RPMI7951 (cell line): ENCODE measurements around the gene AMY1B. TPM values are rescaled to one million over a fixed set of nuclear protein-coding genes. Genes with fewer than 3 reads are reported as not detected.
"Not testable (repeated sequence)": the region's sequence is repeated elsewhere in the genome, so short reads cannot be mapped to it uniquely, and the experiment has no call there.

Experiments
- DNase-seq: peaks from one replicate; pipeline ENCODE4 v3.0.0-alpha.2; 2012; ENCODE audit warnings: low read depth
- total RNA-seq: library from RNA; depleted of rRNA; stranded (reverse); fragments of >200 nt; shearing (Covaris generic); gene quantifications from 2 replicates; pipeline ENCODE4 v1.2.3, GENCODE V29; 2014; rRNA removed

Gene AMY1B
- not detected in 2 replicates for total RNA-seq

- DNase-seq = not testable (repeated sequence)
Measured at GRCh38 chr1:103696110-103696509, at the start of gene AMY1B. AMY1B (minus strand) TSS chr1:103696210; CDS start chr1:103695639, 571 bp downstream.

DNA sequence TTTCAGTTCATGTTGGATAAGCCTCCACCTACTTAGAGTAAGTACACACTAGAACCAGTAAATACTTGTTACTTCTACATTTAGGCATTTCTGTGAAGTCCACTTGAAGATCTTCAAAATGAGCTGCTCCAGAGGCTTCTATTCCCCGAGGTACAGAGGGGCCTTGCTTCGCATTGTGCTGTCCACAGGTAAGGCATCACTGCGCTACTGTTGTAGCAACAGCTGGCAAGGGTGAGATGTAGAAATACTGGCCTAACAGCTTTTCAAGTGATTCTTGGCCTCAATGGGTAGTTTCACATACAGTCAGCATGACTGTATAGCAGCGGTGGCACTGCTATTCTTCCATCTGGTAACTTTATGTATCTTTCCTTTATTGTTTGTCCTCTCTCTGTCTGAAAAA lies 49.0 kb upstream of the AMY1B start:
- DNase-seq = not testable (repeated sequence)

GRCh38 chr1:103744449-103744848 lies 48.4 kb upstream of the AMY1B start:
- DNase-seq = not testable (repeated sequence)

DNA sequence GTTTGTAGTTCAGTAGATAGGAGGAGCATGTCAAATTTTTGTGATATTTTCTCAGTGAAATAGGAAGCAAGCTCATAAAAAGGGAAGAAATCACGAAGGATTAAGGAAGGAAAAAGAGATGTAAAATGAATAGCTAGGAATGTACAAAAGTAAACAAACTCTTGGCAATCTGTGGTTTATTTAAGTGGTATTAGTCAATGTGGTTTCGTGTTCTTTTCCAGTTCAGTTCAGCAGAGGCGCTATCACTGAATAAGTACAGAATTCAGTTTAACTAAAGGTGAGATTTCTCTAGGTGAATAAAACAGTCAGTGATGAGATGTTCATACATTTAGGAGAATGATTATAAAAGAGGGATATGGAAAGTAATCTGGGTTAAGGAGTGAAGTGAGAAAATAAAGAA lies 42.0 kb upstream of the AMY1B start:
- DNase-seq = not testable (repeated sequence)

GRCh38 chr1:103735334-103735733 lies 39.3 kb upstream of the AMY1B start:
- not testable (repeated sequence) for DNase-seq

DNA sequence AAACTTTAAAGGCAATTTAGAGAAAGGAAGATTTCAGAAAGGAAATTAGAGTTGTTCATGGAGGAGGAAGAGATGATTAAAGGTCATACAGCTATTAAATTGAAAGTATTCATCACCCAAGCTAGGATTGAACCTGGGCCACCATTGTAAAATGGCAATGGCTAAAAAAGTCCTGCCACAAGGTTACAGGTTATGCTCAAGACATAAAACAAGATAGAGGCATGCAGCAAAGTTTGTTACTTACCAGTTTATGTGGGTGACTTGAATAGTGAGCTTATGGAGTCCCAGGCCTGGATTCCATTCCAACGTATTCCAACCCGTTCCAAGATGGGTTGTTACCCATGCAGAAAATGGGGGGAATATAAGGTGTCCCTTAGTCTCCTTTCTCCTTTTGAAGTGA lies 25.5 kb upstream of the AMY1B start:
- DNase-seq = not testable (repeated sequence)

GRCh38 chr1:103717404-103717803 lies 21.4 kb upstream of the AMY1B start:
- DNase-seq = not testable (repeated sequence)

DNA sequence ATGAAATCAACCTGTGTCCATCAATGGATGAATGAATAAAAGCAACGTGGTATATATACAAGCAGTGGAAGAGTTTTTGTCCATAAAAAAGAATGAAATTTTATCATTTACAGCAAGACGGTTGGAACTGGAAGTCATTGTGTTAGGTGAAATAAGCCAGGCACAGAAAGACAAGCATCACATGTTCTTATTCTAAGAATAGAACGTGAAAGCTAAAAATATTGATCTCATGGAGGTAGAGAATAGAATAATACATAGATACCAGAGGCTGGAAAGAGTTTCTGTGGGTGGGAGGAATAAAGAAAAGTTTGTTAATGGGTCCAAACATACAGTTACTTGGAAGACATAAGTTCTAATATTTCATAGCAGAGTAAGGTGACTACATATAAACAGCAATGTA lies 14.4 kb upstream of the AMY1B start:
- not testable (repeated sequence) for DNase-seq

GRCh38 chr1:103707670-103708069 lies 11.7 kb upstream of the AMY1B start:
- not testable (repeated sequence) for DNase-seq

DNA sequence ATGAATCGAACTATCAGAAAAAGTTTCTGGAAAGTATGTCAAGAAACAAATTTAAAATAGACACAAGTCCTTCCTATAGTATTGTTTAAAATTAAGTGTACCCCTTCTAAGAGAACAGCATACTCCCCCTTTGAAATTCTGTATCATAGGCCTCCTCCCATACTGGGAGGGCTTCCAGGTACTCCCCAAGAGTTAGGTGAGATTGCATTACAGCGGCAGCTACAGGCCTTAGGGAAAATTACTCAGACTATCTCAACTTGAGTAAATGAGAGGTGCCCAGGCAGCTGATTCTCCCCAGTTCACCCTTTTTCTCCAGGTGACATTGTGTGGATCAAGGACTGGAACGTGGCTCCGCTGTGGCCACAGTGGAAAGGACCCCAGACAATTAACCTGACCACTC lies 5.2 kb upstream of the AMY1B start:
- DNase-seq = not testable (repeated sequence)

GRCh38 chr1:103700669-103701068 lies 4.7 kb upstream of the AMY1B start:
- not testable (repeated sequence) for DNase-seq

GRCh38 chr1:103697430-103697829 lies 1.4 kb upstream of the AMY1B start:
- DNase-seq = not testable (repeated sequence)

- not testable (repeated sequence) for DNase-seq
Measured at GRCh38 chr1:103676335-103676734, 19.7 kb downstream of the AMY1B start.

DNA sequence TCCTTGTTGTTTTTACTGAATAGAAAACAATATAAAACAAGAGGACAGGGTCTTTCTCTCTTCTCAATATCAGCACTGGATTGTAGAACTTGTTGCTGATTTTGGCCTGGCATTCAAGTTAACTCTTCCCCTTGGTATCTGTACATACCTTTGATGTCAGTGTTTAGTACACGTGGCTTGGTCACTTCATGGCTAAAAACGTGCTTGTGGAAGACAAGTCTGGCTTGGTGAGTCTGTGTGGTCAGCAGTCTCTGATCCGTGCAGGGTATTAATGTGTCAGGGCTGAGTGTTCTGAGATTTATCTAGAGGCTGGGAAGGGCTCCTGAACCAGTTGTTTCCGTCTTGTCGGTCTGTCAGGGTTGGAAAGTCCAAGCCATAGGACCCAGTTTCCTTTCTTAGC lies 40.5 kb downstream of the AMY1B start, which contains the start of gene AMY1A:
Gene AMY1A, plus strand, starts transcription at position 301 of the 400 bp plus-strand sequence. CDS start 571 bp downstream, outside the sequence.
- not testable (repeated sequence) for DNase-seq

GRCh38 chr1:103654133-103654532 lies 41.9 kb downstream of the AMY1B start:
- DNase-seq = not testable (repeated sequence)

- DNase-seq = not testable (repeated sequence)
Measured at GRCh38 chr1:103650889-103651288, 45.1 kb downstream of the AMY1B start.

DNA sequence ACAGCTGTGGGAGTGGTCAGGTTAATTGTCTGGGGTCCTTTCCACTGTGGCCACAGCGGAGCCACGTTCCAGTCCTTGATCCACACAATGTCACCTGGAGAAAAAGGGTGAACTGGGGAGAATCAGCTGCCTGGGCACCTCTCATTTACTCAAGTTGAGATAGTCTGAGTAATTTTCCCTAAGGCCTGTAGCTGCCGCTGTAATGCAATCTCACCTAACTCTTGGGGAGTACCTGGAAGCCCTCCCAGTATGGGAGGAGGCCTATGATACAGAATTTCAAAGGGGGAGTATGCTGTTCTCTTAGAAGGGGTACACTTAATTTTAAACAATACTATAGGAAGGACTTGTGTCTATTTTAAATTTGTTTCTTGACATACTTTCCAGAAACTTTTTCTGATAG lies 45.7 kb downstream of the AMY1B start:
- DNase-seq = not testable (repeated sequence)

GRCh38 chr1:103643908-103644307 lies 52.1 kb downstream of the AMY1B start:
- DNase-seq = not testable (repeated sequence)

- not testable (repeated sequence) for DNase-seq
Measured at GRCh38 chr1:103641194-103641593, 54.8 kb downstream of the AMY1B start.

Other genes with a start within 250 kb of the AMY1B start
- gene RNPC3, start 170.5 kb downstream of the AMY1B start, total RNA-seq = 5.3 and 7.7 TPM in 2 replicates
- 0.48 and 0.88 TPM in 2 replicates for gene AMY2B, start 124.6 kb downstream of the AMY1B start, total RNA-seq
- not detected in 2 replicates for gene AMY2A, start 78.8 kb downstream of the AMY1B start, total RNA-seq
- gene AMY1A, start 40.5 kb downstream of the AMY1B start, total RNA-seq = not detected in 2 replicates
- gene AMY1C, start 53.7 kb upstream of the AMY1B start, total RNA-seq = not detected in 2 replicates